Middle frontal gyrus (tissue), 1 donor: ENCODE measurements around the gene DUSP28.

Experiments
- DNase-seq: peaks from one replicate; pipeline ENCODE4 v3.0.0-alpha.2; 2015; ENCODE audit warnings: low spot score; ENCODE audit errors: extremely low spot score

Gene DUSP28

DNA sequence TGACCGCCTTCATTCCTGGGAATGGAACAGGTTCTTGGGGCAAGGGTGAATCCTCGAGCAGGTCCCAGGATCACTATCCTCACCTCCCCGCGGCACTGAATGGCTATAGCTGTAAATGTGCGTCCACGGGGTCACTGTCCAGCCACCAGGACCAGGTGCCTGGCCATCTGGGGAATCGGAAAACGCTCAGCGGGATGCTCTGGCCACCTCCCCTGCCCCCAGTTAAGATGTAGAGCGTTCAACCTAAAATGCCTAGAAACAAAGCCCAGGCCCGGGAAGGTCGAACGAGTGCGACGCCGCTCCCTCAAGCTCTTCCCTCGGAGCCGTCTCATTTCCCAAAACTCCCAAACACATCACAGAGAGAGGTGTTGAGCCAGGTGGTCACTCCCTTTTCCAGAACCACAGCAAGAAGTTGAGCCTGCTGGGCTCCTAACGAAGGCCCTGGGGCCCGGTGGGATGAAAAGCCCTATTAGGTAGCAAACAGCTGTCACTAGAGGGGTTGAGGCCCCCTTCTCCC is 25.6 kb downstream of the DUSP28 start:
- no peak for DNase-seq

DNA sequence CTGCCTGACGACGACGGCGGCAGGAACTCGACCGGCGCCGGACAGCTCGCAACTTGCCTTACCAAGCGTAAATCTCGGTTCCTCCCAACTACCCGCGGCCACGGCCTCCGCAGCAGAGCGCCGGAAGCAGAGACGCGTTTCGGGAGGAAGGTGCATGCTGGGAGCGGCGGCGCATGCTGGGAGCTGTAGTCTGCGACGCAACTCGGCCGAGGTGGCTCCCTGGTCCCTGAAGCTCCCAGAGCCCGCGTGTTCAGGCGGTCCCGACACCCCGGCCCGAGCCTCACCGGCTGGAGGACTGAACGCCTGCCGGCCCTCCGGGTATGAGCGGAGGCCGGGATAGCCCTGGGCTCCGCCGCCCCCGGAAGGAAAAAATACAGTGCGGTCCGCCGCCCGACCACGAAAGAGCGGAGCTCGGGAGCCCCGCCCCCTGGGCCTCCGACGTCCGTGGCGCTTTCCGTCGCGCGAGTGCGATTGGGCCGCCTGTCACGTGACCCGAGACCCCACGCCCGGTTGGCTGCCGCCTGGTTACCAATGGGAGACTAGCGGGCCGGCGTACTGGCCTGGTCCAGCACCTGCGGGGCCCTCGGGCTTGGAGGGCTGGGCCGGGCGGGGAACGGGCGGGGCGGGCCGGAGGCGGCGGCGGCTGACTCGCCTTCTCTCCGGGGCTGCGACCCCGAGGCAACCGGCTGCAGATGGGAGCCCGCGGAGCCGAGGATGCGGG is 26.2 kb downstream of the DUSP28 start, which contains the start of gene CAPN10:
Gene CAPN10 (plus strand): TSS at position 537 of the 721 bp plus-strand sequence. CDS start 178 bp downstream, at position 715.
- DNase-seq = peak; percentile 98

DNA sequence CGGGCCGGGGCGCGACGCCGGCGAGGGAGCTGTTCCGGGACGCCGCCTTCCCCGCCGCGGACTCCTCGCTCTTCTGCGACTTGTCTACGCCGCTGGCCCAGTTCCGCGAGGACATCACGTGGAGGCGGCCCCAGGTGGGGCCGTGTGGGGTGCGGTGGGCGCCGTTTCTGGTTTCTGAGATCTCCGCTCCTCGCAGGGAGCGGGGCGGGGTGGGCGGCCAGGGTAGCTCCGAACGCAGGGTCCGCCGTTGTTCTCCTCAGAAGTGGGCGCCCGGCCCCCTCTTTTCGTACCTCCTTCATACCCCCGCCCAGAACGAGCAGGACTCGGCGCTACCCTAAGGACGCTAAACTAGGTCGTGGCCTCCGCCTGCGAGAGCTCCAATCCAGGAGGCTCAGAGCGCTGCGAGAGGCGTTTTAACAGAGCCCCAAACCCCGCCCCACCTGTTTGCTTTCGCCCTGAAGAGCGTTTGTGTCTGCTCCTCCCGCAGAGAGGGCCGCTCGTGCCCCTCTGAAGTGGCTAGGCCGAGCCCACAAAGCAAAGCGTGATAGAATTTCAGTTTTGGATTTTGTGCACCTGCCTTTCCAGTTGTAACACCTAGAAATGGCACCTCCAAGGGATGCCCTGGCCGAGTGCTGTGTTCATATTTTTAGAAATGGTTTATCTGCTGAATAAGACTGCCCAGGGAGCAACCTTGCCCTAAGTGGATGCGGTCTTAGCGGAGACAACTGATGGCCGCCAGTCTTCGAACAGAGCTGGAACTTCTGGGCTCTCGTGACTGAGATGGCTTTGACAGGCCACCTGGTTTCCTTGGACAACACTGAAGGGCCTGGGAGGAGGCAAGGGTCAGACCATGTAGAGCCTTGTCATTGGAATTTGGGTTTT is 27.0 kb downstream of the DUSP28 start:
- no peak for DNase-seq

DNA sequence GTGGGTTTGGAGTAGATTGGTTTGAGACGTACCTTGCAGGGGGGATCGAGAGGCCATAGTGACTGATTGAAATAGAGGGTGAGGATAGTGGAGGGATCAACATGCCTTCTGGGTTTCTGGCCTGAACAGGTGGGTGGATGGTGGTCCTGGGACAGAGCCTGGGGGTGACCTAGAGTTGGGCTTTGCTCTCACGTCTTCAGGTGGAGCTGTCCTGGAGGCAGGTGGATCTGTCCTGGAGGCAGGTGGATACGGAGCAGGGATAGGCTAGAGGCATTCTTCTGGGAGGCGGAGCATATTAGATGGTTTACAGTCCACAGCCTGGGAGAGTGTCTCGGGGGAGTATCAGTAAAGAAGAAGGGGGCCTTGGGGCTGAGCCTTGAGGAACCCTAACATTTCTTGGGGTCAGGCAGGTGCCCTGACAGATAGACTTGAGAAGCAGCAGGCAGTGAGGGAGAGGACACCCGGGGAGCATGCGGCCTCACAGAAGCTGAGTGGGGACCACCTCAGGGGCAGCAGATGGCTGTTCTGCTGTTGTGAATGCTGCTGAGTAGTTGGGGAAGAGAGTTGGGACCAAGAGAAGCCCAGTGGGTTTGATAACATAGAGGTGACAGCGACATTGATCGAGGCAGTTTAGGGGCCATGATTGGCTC is 28.0 kb downstream of the DUSP28 start:
- no peak for DNase-seq

DNA sequence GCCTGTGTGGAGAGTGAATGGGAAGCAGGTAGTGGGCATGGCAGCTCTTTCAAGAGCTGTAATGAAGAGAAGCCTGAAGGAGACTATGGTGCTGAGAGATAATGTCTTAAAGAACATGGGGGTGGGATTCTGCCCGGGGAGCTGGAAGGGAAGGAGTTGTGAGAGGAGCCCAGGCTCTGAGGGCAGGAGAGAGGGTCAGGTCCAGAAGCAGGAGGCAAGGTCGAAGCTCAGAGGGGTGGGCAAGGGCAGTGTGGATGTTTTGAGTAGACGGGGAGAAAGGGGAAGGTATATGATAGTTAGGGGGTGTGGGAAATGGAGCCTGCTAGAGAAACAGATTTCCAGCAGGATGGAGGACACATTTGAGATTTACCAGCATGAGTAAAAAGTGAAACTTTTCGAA is 28.5 kb downstream of the DUSP28 start:
- no peak for DNase-seq

DNA sequence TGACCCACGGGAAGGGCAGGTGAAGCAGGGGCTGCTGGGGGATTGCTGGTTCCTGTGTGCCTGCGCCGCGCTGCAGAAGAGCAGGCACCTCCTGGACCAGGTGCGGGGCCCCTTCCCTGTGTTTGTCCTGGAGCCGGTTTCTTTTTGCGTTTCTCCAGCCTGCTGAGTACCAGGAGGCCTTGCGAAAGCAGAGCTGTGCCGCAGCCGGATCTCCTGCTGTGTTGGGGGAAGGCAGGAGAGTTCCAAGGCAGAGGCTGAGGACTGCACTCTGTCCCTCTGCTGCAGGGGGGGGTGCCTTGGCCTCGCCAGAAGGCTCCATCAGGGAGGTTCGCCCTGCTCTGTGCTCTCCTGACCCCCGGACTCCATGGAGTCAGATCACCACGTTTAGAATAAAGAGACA is 29.2 kb downstream of the DUSP28 start:
- no peak for DNase-seq

DNA sequence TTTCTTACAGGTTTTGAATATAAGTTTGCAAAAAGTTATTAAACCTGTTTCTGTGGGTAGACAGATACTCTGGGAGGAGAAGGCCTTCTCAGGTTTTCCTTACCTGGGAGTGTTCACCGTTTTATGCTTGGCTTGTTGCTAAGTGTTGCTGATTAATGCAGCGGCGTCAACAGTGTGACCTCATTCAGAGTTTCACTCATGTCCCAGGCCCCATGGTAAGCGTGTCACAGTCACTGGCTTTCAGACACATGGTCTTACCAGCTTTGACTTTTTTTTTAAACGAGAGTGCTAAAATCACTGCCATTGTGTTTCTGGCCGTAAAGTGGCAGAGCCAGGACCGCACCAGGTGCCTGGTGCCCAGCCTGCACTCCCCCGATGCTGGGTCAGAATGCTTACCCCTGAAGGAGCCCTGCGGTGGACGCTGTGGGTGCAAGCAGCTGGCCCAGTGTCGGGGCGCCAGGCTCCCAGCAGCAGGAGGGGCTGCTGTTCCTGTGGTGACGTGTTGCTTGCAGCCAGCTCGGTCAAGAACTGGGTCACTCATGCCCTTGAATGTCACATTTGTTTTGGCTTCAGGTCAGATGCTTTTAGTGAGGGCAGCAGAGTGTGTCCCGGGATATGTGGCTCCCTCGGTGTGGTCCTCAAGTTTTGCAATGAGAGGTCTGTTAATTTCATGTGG is 29.8 kb downstream of the DUSP28 start:
- no peak for DNase-seq

DNA sequence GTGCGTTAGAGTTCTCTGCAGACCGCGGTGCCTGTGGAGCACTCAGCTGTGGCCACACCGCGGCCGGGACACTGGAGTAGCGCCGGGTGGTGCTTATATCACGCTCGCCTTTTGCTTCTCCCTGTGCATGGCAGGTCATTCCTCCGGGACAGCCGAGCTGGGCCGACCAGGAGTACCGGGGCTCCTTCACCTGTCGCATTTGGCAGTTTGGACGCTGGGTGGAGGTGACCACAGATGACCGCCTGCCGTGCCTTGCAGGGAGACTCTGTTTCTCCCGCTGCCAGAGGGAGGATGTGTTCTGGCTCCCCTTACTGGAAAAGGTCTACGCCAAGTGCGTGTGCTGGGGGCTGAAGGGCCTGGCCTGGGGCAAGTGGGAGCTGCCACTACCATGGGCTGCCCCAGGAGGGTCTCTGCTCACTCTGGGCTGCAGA is 30.5 kb downstream of the DUSP28 start:
- DNase-seq = no peak

DNA sequence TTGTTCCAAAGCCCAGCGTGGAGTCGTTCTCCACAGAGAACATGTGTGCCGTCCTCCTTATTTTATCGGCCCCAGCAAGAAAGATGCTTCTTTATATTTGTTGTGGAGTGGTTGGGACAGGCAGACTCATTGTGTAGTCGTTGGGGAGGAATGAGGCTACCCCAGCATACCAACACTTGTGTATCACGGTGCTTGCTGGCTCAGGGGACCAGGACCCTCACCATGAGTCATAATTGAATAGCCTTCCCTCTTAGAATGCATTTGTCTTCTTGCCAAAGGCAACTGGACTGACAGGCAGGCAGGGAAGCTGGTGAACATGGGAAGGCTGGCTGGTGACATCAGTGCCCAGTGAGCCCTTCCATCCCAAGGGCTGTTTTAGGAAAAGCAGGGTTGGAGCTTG is 31.1 kb downstream of the DUSP28 start:
- no peak for DNase-seq

DNA sequence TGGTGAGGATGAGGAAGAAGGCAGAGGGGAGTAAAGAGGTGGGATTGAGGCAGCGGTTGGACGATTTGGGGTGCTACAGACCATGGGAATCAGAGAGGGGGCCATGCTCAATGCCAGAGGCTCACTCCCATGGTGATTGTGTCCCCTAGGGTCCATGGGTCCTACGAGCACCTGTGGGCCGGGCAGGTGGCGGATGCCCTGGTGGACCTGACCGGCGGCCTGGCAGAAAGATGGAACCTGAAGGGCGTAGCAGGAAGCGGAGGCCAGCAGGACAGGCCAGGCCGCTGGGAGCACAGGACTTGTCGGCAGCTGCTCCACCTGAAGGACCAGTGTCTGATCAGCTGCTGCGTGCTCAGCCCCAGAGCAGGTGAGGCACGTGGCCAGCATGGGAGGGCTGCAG is 31.6 kb downstream of the DUSP28 start:
- no peak for DNase-seq

DNA sequence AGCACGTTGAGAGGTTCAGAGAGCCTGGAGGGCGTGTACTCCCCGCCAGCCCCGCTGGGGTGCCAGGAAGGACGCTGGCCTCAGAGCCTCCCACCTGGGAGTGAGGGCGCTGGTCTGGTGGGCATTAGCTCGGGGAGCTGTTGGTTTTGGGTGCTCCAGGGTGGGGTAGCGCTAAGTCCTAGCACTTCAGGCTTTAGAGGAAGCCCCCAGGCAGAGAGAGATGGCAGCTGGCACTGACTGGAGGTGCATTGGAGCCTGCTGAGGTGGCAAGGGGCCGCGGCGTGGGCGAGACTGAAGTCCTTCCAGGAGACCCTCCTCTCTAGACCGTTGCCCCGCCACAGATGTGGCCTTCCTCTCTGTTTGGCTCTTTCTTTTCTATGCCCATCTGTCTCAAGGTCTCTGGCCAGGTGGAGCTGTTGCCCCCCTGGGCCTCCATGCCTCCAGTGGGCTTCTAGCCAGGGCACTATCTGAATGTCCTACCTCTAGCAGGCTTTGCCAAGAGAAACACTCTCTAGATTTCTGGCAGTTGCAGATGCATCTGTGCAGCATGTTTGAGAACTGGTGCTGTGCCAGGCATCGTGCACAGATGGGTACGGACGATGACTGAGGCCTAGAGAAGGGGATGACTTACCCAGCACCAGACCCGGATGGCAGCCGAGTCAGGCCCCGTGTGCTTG is 33.0 kb downstream of the DUSP28 start:
- peak; percentile 14 for DNase-seq

DNA sequence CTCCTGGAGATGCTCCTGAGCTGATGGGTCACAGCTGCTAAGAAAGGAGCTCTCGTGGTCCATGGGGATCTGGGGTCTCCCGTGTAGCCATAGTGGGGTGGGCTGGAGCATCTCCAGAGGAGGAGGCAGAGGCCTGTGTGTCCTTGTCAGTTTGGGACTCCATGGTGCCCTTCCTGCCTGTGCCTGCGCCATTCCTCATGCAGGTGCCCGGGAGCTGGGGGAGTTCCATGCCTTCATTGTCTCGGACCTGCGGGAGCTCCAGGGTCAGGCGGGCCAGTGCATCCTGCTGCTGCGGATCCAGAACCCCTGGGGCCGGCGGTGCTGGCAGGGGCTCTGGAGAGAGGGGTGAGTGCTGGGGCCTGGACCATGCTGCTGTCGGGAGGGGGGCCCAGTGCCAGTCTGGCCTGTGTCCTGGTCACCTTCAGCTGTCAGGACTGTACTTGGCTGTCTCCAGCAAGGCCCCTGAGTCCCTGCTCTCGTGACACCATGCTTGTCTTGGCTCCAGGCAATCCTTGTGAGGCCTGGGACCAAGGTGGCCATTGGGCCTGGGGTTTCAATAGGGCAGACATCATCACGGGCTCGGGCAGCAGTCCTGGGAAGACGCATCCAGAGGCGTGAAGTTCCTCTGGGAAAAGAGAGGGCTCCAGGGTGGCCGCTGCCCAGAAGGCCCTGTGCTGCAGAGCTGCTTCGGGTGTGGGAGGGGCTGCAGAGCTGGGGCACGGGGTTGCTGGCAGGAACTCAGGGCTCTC is 33.7 kb downstream of the DUSP28 start:
- no peak for DNase-seq

DNA sequence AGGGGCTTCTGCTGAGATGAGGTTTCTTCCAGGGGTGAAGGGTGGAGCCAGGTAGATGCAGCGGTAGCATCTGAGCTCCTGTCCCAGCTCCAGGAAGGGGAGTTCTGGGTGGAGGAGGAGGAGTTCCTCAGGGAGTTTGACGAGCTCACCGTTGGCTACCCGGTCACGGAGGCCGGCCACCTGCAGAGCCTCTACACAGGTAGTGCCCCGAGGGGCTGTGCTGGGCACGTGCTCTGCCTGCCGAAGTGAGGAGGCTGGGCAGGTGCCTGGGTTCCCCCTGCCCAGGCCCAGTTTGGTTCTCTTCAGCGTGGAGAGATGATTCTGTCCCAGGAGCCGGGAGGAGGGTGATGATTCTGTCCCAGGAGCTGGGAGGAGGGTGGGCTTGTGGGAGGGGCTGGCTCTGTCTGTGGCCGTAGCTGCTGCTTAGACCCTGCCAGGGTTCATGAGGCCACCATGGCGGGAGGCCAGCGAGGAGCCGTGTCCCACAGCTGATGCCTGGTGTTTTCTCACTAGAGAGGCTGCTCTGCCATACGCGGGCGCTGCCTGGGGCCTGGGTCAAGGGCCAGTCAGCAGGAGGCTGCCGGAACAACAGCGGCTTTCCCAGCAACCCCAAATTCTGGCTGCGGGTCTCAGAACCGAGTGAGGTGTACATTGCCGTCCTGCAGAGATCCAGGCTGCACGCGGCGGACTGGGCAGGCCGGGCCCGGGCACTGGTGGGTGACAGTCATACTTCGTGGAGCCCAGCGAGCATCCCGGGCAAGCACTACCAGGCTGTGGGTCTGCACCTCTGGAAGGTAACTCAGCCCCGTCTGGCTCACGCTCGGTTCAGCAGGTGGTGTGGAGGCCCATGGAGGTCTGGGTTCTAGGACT is 34.6 kb downstream of the DUSP28 start:
- DNase-seq = no peak

DNA sequence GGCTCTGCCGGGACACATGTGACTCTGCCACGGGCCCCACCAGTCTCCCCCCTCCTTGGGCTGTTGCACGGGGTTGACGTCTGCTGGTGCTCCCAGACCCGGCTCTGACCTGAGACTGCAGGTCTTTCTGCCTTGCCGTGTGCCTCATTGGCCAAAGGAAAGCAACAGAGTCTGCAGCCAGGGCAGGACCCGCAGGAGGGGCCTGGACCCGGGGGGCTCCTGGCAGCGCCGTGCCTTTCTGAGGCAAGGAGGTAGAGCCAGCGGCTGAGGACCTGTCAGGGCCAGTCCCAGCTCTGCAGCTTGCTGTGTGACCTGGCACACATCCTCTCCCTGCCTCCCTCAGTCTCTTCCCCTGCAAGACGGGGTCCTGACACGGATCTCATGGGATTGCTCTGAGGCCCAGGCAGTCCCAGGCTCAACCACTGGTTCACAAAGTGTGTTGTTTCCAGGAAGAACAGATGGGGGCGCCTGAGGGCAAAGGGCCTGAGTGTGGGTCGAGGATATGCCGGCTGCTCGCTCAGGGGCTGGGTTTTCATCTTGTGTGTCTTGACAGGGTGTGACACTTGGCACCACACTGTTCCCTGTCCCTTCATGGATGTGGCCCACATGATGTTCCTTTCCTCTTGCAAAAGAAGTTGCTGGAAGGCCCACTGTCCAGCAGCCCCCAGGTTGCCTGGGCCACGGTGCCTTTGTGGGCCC is 35.4 kb downstream of the DUSP28 start:
- DNase-seq = no peak

DNA sequence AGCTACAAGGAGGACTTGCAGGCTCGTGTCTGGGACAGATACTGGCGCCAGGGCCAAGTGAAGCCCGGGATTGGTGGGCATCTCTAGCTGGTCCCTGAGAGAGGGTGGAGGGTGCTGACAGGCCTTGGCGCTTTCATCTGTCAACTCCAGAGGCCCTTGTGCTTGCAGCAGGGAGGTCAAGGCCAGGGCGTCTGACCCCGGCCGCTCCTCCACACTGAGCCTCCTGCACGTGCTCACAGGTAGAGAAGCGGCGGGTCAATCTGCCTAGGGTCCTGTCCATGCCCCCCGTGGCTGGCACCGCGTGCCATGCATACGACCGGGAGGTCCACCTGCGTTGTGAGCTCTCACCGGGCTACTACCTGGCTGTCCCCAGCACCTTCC is 35.9 kb downstream of the DUSP28 start:
- DNase-seq = no peak

DNA sequence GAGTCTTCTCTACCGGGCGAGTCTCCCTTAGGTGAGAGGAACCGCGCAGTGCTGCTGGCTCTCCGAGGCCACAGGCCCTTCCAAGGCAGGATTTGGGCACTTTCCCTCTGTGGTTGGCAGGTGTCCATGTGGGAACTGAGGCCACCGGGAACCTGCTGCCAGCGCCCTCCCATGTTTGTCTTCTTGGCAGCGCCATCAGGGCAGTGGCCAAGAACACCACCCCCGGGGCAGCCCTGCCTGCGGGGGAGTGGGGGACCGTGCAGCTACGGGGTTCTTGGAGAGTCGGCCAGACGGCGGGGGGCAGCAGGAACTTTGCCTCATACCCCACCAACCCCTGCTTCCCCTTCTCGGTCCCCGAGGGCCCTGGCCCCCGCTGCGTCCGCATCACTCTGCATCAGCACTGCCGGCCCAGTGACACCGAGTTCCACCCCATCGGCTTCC is 36.4 kb downstream of the DUSP28 start:
- peak; percentile 50 for DNase-seq

DNA sequence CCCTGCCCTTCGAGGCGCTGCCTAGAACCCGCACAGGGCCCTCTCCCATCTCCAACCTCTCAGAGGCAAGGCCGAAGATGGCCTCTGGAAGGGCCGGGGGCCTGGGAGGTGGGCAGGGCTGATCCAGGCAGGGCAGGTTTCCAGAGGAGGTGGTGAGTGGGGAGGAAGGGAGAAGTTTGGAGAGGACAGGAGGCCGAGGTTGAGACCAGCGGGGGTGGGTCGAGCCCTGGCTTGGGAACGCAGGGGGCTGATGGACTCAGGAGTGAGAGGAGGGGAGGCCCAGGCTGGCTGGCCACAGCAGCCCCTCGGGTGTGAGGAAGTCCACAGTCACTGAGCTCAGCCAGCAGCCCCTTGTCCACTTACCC is 36.9 kb downstream of the DUSP28 start:
- no peak for DNase-seq

DNA sequence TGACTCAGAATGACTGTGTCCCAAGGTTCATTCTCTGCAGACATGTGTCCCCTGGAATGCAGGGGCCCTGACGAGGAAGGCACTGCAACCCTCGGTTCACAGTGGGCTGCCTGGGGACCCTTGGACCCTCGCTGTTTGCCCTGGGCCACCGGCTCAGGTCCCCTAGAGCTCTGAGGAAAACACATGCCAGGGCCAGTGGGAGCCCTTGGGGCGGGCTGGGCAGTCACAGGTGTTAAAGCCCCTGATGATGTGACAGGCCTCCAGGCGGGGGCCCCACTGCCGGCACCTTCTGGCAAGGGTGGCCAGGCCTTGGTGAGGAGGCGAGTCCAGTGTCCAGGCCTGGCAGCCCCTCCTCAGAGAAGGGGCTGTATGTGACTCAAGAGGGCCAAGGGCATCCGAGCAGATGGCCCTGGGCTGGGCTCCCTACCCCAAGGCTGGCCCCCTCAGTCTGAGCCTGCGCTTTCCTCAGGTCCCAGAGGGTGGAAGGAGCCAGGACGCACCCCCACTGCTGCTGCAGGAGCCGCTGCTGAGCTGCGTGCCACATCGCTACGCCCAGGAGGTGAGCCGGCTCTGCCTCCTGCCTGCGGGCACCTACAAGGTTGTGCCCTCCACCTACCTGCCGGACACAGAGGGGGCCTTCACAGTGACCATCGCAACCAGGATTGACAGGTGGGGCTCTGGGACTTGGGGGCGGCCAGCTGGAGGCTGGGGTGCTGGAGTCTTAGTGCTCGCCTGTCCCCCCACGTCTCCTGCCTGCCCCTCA is 37.4 kb downstream of the DUSP28 start:
- DNase-seq = no peak
